Measurements from ENCODE around the gene LHFPL3. TPM values are rescaled to one million over a fixed set of nuclear protein-coding genes. Genes with fewer than 3 reads are reported as not detected.

Gene LHFPL3
- total and polyA plus RNA-seq, 9 of the 15 experiments (the other 6 are each of a cell fraction or from before 2014, with no cell fraction given): 0.21 to 0.52 TPM; not detected in 7

DNA sequence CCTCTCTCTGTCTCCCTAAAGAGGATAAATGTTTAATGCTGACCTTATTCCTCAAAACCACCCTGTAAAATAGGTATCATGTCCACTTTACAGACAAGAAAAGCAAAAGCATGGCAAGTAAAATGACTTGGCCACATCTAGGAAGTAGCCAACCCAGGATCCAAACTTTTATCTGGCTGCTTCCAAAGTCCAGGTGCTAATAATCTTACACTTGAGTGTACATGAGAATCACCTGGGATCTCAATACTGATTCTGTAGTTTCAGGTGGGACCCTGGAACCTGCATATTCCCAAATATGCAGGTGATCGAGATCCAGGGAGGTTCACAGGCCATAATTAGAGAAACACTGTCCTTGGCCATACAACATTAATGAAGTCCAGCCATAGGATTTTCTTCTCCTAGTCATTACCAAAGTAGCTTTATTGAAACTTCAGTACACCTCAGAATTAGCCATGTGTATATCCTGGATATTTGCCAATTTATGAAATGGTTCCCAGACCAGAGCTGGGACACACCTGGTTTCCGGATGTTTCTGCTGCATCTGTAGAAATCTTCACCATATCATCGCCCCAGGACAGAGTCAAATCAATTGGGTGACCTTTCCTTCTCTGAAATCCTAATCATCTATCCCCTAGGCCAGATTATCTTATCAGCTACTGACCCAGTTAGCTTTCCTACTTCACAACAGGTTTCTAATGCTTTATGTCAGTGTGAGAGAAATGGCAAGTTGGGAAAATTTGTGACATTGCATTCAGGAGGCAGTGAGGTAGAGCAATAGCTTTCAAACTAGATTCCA is 566.5 kb downstream of the LHFPL3 start (continued):
- TF ChIP-seq, protein P1, sequence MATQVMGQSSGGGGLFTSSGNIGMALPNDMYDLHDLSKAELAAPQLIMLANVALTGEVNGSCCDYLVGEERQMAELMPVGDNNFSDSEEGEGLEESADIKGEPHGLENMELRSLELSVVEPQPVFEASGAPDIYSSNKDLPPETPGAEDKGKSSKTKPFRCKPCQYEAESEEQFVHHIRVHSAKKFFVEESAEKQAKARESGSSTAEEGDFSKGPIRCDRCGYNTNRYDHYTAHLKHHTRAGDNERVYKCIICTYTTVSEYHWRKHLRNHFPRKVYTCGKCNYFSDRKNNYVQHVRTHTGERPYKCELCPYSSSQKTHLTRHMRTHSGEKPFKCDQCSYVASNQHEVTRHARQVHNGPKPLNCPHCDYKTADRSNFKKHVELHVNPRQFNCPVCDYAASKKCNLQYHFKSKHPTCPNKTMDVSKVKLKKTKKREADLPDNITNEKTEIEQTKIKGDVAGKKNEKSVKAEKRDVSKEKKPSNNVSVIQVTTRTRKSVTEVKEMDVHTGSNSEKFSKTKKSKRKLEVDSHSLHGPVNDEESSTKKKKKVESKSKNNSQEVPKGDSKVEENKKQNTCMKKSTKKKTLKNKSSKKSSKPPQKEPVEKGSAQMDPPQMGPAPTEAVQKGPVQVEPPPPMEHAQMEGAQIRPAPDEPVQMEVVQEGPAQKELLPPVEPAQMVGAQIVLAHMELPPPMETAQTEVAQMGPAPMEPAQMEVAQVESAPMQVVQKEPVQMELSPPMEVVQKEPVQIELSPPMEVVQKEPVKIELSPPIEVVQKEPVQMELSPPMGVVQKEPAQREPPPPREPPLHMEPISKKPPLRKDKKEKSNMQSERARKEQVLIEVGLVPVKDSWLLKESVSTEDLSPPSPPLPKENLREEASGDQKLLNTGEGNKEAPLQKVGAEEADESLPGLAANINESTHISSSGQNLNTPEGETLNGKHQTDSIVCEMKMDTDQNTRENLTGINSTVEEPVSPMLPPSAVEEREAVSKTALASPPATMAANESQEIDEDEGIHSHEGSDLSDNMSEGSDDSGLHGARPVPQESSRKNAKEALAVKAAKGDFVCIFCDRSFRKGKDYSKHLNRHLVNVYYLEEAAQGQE (IDR thresholded peaks at IDR 0.05; ENCODE audit: borderline replicate concordance): no peak
- TF ChIP-seq, protein P1 (CRISPR knock-in tag; IDR thresholded peaks at IDR 0.05; ENCODE audit: low read depth): no peak
- TF ChIP-seq, protein P2, sequence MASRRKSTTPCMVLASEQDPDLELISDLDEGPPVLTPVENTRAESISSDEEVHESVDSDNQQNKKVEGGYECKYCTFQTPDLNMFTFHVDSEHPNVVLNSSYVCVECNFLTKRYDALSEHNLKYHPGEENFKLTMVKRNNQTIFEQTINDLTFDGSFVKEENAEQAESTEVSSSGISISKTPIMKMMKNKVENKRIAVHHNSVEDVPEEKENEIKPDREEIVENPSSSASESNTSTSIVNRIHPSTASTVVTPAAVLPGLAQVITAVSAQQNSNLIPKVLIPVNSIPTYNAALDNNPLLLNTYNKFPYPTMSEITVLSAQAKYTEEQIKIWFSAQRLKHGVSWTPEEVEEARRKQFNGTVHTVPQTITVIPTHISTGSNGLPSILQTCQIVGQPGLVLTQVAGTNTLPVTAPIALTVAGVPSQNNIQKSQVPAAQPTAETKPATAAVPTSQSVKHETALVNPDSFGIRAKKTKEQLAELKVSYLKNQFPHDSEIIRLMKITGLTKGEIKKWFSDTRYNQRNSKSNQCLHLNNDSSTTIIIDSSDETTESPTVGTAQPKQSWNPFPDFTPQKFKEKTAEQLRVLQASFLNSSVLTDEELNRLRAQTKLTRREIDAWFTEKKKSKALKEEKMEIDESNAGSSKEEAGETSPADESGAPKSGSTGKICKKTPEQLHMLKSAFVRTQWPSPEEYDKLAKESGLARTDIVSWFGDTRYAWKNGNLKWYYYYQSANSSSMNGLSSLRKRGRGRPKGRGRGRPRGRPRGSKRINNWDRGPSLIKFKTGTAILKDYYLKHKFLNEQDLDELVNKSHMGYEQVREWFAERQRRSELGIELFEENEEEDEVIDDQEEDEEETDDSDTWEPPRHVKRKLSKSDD (conservative IDR thresholded peaks at IDR 0.05; ENCODE audit: low read length): no peak

Measured in K562 (cell line).